Putamen (tissue), 1 donor: Measurements from ENCODE around the gene RPE65.
"Not testable (repeated sequence)": the region's sequence is repeated elsewhere in the genome, so short reads cannot be mapped to it uniquely, and the experiment has no call there.

ENCODE experiments used
- DNase-seq: peaks from one replicate; pipeline ENCODE4 v3.0.0-alpha.2; 2016; ENCODE audit warnings: low spot score

RPE65 gene

DNA sequence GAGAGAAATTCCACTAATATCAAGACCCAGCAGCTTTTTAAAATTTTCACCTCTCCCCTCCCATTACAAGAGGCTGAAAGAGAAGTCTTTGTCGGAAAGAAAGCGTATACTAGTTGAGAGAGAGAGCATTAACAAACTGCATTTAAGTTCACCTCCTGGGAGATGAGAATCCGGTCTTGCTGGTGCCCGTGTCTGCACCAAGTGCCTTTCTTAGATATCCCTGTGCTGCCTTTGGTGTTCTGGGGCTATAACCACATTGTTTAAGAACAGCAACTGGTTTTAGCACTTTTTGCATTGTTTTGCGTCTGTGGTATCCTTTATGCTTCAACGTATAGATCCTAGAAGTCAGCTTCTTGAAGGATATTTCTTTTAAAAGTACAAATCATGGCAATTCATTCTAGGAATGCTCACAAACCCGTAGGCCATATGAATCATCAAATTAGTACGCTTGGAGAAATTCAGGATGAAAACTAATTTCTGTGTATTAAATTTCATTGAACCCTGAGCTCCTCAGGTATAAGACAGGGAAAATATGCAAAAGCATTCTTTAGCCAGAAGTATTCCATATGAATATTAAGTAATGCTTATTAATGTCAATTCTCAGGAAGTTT is 3.4 kb upstream of the RPE65 start:
- DNase-seq, result no peak

DNA sequence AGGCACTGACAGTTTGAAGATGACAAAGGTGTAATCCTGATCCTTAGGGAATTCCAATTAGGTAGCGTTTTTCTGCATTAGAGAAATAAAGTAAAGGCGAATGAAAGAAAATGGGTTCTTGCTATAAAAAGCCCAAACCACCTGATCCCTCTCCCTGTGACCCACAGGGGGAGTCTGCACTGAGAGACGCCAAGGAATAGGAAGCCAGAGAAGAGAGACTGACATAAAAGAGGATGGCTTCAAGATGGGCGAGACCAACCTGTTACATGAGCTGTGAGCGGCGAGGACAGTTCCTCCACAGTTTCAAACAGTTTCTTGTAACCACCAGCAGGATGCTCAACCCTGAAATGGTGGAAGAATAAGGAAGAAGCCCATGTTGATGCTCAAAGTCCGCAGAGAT is 1.4 kb downstream of the RPE65 start:
- DNase-seq, result no peak

DNA sequence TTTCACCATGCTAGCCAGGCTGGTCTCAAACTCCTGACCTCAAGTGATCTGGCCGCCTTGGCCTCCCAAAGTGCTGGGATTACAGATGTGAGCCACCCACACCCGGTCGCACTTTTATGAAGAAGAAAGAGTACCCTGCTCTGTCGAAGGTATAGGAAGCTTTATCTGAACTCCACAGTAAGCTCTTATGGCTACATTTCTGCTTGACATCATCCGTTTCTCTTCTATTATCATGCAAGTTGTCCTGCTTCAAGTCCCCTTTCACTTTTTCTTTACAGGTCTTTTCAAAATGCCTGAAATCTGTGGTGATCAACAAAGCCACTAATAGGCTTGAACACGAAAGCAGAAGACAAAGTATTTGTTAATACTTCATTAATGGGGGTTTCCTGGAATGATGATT is 4.0 kb downstream of the RPE65 start:
- no peak for DNase-seq

DNA sequence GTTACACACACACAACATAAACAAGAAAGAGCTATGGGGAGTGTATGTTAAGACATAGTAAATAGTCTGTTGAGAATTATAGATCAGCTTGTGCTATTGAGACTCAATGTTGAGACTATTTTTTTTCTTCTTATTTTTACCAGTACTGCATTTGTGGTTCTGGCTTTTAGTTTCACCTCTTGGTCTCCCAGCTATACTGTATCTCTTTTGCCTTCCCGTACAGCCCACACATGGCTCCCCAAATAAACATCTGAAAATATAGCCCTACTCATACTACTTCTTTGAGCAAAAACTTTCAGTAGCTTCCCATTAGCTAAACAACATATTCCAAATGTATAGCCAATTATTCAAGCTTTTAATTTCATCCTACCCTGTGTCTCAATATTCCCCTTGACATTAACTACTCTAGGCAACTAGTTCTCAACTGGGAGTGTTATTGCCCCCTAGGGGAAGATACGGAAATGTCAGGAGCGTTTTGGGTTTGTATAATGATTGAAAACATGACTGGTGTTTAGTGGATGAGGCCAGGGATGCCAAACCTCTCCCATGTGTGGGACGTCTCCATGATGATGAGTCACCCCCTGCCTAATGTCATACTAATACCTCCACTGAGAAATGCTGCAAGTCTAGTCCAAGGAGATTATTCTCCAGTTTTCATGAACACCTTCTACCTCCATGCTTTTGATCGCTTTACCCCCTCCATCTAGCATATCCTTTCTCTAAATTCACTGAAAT is 6.8 kb downstream of the RPE65 start:
- DNase-seq, result no peak

DNA sequence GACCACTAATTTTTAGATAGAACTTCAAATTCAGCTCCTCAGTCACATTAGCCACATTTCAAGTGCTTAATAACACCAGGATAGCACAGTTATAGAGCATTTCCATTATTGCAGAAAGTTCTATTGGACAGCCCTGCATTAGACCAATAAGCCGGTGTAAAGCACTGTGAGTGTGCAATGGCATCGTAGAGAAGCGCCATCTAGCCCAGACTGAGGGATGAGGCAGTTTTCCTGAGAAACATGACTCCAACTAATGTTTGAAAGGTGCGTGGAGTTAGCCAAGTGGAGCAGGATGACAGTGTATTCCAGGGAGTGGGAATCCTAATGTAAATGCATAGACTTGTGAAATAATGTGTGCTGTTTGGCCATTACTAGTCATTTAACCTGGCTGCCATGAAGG is 7.7 kb downstream of the RPE65 start:
- DNase-seq, result no peak

DNA sequence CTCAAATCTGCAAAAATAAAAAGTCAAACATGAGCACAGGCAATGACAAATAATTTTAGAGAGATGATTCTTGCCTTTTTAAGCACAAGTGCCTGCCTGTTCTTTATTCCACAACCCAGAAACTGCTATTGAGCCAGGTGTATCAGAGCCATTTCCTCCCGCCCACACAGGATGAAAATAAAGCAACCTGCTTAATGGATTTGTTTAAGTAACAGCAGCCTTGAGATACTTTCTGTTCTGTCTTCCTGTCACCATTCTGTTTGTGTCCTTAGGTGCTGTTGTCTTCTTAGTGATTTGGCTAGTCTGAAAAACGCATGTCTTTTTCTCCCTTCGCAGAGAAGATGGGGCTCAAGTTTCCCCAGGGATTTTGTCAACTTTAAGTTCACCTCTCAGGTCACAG is 11.4 kb downstream of the RPE65 start:
- DNase-seq, result no peak

DNA sequence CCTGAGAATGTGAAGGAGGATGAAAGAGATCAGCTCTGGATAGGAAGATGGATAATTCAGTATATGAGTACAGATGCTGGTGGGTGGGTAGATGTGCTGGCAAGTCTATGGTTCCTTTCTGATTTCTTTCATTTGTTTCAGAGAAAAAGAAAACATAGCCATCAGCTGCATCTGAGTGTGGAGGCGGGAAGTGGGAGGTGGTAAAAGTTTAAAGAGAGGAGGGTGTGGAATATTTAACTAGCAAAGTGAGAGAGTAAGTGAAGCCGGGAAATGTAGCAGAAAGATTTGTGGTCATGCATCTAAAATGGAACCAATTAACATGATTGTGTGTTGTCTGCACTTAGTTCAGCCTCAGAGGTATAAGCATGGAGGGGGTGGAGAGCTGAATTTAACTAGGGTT is 16.4 kb downstream of the RPE65 start:
- DNase-seq, result peak; percentile 20

DNA sequence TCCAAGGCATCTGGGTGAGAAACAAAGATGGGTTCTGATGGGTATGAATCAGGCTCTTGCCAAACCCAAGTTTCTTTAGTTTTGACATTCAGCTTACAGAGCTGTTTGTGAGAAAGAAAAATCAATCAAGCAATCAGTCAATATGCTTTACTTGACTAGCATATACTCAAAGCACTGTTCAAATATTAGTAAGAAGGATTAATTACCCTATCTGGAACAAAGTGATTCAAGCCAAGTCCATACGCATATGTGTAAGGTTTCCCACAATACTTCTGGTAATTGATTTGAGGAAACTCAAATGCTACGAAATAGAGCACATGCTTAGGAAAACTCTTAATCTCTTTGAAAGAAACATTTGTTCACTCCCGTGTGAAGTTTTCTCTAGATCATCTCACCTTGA is 18.7 kb downstream of the RPE65 start:
- no peak for DNase-seq

DNA sequence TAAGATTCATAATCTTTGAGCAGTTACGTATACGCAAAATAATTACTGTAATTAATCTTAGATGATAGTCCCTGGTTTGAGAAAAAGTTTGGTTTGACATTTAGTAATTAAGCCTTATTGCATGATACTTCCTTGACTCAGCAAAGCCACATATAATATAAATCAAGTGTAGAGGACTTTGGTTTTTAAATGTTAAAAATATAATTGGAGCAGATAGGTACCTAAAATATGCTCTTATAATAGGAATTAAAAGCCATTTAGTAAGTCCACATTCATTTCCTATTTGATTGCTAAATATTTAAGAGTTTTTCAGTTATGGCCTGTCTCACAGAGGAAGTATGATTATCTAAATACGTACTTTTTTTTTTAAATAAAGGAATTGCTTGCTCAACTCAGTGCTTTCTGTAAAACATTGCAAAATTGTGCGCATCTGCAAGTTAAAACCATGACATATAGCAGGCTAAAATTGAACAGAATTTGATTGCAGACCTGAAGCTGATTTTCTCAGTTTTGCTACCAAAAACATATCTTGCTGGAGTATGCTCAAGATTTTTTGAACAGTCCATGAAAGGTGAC is 20.4 kb downstream of the RPE65 start:
- no peak for DNase-seq

DNA sequence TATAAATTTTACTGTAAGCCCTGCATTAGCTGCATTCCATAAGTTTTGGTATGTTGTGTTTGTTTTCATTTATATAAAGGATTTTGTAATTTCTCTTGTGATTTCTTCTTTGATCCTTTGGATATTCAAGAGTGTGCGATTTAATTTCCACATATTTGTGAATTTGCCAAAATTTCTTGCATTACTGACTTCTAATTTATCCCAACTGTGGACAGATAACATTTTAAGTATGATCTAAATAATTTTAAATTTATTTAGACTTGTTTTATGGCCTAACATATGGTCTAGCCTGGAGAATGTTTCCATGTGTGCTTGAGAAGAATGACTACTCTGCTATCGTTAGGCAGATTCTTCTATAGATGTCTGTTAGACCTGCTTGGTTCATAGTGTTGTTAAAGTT is 23.2 kb downstream of the RPE65 start:
- DNase-seq, result no peak

DNA sequence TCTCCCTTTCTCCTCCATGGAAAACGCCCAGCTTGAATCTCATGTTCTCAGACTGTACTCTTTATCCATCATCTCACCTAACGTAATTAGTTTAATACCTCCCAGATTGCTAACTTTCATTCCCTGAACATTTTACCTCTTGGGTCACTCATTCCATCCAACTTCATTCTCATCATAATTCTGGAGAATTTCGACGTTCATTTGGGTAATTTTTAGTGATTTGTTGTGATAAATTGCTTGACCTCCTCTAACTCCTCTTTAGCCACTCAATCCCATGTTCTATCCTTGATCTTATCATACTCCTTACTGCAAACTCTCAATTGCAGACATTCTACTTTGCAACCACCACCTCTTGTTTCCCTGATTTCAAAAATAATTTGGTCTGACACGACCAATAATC is 28.4 kb downstream of the RPE65 start:
- no peak for DNase-seq

DNA sequence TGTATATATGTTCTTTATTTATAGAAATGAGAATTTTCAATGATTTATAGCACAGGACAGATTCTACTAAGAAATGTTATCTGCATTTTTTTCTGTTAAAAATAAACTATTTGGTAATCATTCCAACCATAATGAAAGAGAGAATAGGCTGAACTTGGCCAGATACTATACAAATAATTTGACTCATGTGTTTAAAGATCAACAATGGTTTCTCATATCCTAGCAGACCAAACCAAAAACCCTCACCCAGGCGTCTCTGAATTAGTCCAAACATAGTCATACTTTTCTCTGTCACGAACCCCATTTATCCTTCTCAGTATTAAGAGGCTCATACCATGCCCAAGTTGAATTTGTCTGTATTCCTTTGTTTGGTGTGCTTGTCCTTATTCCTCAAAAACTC is 40.3 kb downstream of the RPE65 start:
- no peak for DNase-seq

DNA sequence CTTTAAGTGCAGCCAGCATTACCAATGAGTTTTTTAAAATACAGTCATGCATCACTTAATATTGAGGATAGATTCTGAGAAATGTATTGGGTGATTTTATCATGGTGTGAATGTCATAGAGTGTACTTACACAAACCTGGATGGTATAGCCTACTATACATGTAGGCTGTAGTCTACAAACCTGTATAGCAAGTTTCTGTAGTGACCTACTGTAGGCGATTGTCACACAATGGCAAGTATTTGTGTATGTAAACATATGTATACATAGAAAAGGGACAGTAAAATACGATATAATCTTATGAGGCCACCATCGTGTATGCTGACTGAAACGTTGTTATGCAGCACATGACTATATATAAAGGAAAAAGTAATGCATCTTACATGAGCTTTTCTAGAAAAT is 48.2 kb downstream of the RPE65 start:
- DNase-seq, result no peak

DNA sequence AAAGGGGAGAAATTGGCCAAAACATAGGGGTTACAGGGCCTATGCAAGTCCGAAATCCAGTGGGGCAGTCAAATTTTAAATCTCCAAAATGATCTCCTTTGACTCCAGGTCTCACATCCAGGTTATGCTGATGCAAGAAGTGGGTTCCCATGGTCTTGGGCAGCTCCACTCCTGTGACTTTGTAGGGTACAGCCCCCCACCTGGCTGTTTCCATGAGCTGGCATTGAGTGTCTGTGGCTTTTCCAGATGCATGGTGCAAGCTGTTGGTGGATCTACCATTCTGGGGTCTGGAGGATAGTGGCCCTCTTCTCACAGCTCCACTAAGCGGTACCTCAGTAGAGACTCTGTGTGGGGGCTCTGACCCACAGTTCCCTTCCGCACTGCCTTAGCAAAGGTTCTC is 54.2 kb downstream of the RPE65 start:
- not testable (repeated sequence) for DNase-seq

DNA sequence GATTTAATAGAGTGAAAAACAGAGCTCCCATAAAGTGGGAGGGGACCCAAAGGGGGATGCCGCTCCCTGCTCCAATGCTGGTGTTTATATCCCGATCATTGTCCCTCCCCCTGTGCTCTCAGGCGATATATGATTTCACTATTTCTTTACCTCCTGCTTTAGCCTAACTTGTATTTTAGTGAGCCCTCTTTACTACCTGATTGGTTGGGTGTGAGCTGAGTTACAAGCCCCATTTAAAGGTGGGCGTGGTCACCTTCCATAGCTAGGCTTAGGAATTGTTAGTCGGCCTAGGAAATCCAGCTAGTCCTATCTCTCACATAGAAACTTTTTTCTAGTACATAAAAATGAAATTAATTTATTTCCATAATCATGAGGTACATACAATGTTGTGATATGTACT is 57.3 kb downstream of the RPE65 start:
- DNase-seq, result not testable (repeated sequence)

DNA sequence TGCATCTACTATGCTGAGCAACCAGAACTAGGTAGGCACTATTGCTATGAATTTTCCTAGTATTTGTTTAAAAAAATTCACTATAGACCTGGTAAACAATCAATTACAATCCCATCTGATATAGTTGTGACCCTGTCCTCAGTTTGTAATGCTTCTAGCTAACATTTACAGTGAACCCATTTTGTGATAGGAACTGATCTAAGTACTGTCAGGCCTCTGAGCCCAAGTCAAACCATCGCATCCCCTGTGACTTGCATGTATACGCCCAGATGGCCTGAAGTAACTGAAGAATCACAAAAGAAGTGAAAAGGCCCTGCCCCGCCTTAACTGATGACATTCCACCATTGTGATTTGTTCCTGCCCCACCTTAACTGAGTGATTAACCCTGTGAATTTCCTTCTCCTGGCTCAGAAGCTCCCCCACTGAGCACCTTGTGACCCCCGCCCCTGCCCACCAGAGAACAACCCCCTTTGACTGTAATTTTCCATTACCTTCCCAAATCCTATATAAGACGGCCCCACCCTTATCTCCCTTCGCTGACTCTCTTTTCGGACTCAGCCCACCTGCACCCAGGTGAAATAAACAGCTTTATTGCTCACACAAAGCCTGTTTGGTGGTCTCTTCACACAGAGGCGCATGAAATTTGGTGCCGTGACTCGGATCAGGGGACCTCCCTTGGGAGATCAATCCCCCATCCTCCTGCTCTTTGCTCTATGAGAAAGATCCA is 63.8 kb downstream of the RPE65 start:
- DNase-seq, result not testable (repeated sequence)

DNA sequence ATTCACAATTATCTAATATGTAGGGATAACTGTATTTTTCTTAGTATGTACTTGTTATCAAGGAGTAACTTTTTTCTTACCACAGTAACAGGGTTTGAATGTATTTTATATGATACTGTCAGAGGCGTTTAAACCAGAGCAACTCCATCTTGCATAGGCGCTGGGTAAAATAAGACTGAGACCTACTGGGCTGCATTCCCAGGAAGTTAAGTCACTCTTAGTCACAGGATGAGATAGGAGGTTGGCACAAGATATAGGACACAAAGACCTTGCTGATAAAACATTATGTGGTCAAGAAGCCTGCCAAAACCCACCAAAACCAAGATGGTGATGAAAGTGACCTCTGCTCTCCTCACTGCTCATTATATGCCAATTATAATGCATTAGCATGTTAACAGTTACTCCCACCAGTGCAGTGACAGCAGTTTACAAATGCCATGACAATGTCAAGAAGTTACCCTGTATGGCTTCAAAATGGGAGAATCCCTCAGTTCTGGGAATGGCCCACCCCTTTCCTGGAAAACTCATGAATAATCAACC is 64.8 kb downstream of the RPE65 start:
- DNase-seq, result no peak

DNA sequence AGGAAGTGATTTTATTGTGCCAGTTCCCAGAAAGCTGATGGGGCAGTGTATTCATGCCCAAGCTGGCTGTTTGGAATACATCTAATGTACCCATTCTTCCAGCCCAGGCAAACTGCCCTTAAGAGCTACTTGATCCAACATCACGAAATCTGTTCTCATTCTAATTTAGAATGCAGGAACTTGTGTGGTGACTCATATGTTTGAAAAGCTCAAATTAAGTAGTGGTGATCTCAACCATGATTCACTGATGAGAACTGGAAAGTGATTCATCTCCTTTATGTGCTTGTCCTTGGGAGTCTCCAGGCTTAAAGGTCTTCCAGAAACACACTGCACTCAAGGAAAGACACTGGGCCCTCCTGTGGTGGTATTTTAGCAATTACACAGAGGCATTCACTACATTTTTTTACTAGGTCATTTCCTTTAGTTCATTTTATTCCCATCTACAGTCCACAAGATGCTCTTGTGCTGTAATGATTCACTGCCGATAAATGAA is 65.4 kb downstream of the RPE65 start:
- peak; percentile 38 for DNase-seq

DNA sequence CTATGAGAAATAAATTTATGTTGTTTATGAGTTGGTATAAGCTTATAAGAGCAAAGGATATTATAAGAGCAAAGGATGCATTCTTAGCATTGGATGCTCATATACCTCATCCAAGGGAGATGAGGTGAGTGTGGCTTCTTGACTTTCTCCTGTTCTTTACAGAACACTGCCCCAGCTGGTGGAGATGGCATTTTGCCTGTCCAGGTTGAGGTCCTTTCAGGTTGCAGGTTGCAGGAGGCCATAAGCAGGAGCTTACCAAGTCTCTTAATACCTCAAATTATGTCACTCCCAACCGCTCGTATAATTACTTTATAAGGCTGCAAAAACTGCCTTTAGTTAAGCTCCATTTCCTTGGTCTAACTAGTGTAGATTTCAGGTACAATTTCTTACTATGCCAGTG is 66.7 kb downstream of the RPE65 start:
- DNase-seq, result no peak

DNA sequence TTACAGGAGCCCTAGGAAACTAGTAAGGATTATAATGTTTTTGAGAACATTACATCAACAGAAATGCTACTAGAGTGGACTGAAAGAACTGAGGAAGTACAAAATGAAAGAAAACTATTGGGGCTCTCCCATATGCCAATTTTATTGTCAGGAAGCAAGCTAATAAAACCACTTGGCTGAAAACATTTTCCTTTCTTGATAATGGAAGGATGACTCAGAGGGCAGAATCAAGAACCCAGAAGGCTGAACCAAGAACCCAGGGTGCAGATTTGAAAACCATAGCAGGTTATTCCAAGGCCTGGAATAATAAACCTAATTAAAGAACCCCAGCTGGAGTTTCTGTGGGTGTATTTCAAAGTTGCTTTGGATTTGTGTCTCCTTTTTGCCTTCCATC is 70.7 kb downstream of the RPE65 start:
- no peak for DNase-seq
